Measurements from ENCODE around the gene NBAS.

DNA sequence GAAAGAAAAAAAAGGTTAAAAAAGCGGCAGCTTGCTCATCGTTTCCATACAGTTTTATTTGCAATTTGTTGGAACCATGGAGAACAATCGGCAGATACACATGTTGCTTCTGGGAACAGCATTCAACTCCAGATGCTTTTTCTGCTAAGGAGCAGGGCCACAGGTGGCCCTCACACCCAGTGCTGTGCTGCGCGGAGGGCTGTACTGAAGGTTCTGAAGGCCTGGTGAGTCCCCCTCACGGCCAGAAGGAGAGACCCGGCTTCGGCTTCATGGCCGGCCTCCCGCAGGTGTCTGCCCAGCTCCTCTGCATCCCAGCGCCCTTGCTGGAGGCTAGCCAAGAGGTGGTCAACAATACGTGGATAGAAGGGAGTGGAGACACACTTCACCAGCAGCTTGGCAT, 394.3 kb downstream of the NBAS start:
- TF ChIP-seq, protein P1, sequence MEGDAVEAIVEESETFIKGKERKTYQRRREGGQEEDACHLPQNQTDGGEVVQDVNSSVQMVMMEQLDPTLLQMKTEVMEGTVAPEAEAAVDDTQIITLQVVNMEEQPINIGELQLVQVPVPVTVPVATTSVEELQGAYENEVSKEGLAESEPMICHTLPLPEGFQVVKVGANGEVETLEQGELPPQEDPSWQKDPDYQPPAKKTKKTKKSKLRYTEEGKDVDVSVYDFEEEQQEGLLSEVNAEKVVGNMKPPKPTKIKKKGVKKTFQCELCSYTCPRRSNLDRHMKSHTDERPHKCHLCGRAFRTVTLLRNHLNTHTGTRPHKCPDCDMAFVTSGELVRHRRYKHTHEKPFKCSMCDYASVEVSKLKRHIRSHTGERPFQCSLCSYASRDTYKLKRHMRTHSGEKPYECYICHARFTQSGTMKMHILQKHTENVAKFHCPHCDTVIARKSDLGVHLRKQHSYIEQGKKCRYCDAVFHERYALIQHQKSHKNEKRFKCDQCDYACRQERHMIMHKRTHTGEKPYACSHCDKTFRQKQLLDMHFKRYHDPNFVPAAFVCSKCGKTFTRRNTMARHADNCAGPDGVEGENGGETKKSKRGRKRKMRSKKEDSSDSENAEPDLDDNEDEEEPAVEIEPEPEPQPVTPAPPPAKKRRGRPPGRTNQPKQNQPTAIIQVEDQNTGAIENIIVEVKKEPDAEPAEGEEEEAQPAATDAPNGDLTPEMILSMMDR (tag by site-specific recombination; IDR thresholded peaks at IDR 0.05) = no peak
- TF ChIP-seq, protein P2, sequence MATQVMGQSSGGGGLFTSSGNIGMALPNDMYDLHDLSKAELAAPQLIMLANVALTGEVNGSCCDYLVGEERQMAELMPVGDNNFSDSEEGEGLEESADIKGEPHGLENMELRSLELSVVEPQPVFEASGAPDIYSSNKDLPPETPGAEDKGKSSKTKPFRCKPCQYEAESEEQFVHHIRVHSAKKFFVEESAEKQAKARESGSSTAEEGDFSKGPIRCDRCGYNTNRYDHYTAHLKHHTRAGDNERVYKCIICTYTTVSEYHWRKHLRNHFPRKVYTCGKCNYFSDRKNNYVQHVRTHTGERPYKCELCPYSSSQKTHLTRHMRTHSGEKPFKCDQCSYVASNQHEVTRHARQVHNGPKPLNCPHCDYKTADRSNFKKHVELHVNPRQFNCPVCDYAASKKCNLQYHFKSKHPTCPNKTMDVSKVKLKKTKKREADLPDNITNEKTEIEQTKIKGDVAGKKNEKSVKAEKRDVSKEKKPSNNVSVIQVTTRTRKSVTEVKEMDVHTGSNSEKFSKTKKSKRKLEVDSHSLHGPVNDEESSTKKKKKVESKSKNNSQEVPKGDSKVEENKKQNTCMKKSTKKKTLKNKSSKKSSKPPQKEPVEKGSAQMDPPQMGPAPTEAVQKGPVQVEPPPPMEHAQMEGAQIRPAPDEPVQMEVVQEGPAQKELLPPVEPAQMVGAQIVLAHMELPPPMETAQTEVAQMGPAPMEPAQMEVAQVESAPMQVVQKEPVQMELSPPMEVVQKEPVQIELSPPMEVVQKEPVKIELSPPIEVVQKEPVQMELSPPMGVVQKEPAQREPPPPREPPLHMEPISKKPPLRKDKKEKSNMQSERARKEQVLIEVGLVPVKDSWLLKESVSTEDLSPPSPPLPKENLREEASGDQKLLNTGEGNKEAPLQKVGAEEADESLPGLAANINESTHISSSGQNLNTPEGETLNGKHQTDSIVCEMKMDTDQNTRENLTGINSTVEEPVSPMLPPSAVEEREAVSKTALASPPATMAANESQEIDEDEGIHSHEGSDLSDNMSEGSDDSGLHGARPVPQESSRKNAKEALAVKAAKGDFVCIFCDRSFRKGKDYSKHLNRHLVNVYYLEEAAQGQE (tag by site-specific recombination; IDR thresholded peaks at IDR 0.05) = no peak
- no peak for TF ChIP-seq ZNF561 (tag by site-specific recombination; IDR thresholded peaks at IDR 0.05; ENCODE audit: borderline replicate concordance)
- no peak for TF ChIP-seq ZNF133 (tag by site-specific recombination; IDR thresholded peaks at IDR 0.05)
- TF ChIP-seq KLF10 (tag by site-specific recombination; IDR thresholded peaks at IDR 0.05) = no peak
